HG02943 (cell line): ENCODE data around the gene CT45A9.
"Not testable (repeated sequence)": the region's sequence is repeated elsewhere in the genome, so short reads cannot be mapped to it uniquely, and the experiment has no call there.

Experiments used
- ATAC-seq: cut with Tn5 transposase; IDR thresholded peaks from one replicate; pipeline ENCODE4 v1.9.1; 2021; ENCODE audit warnings: mild to moderate bottlenecking, low read depth, moderate library complexity; ENCODE audit not compliant: unreplicated experiment

Gene CT45A9, protein sequence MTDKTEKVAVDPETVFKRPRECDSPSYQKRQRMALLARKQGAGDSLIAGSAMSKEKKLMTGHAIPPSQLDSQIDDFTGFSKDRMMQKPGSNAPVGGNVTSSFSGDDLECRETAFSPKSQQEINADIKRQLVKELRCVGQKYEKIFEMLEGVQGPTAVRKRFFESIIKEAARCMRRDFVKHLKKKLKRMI

DNA sequence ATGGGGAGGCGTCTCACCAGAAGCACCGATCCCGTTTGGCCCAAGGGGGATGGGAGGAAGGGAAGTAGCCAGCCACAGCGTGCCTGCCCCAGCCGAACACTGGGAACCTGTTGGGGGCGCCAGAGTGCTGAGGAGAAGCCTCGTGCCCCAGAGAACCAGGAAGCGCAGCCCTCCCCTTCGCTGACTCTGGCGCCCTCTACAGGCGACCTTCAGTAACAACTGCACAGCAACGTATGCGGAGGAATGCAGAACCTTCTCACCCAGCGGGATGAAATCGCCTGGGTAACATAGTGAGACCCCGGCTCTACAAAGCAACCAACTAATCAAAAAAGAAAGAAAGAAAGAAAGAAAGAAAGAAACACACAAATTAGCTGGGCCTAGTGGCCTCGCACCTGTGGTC is at the start of gene CT45A9:
CT45A9 (minus strand) TSS at position 101 of the 400 bp plus-strand sequence. CDS start 3,751 bp downstream, outside the sequence.
- not testable (repeated sequence) for ATAC-seq

DNA sequence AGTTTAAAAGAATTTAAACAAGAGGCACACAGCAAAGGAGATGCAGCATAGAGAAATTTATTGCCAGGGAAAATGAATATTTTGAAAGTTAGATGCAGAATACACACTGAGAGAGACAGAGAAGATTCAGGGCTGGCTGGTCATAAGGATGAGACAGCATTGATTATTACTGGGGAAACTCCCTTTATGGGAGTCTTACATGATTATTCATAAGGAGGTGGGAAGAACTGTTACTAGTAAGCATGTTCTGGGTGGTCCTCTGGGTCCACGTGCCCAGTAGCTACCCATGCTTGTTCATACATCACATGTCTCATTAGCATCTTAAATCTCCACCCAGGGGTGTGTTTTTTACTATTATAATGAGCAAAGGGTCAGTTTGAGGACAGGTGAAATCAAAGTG is 48.9 kb upstream of the CT45A9 start:
- not testable (repeated sequence) for ATAC-seq

DNA sequence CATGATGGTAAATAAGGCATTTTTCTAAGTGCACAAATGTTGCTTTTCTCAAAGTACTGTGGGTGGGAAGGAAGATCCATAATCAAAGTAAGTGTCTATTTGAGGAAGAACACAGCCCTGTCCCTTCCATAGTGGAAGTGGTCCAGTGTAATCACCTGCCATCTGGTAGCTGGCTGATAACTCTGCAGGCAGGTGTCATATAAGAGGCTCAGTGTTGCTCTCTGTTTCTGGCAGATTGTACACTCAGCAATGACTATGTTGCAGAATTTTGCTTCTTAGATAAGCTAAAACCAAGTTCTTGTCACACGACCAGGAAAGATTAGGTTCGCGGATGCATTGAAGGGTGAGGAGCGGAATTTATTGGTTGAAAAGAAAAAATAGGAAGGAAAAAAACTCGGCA is 42.8 kb upstream of the CT45A9 start:
- no peak for ATAC-seq

DNA sequence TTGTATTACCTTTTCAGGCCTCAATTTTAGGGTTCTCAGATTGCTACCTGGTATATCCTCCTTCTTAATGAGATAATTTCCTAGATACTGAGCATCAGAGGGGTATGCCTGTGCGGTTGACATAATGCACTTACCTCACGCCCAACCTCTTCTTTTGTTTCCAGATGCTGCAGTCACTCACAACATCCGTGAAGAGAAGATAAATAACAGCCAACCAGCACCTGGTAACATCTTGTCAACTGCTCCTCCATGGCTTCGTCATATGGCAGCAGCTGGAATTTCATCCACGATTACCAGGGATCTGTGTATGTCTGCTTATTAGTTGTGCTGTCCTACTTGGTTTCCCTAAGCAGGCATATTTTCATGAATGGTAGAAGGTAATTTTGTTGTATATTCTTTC is 38.6 kb upstream of the CT45A9 start:
- ATAC-seq: no peak

DNA sequence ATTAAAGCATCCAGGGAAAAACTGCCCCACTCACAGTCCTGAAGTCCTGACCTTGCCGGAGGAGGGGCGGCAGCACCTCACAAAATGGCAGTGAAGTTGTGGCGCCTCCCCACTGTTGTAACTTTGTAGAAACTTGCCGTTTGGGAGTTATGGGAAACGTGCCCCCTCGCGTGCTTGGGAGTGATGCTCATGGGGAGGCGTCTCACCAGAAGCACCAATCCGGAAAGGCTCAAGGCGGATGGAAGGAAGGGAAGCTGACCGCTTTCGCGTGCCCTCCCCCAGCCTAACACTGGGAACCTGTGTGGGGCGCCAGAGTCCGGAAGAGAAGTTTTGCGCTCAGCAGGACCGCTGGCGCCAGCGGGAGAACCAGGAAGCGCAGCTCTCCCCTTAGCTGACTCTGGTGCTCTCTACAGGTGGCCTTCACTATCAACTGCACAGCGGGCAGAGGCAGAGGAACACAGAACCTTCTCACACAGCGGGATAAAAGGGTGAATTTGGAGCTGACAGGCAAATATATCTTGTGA is 21.7 kb upstream of the CT45A9 start, which contains the start of the genes CT45A10 and SAGE1:
CT45A10 (minus strand) TSS at position 151 of the 524 bp plus-strand sequence. CDS start 8,100 bp downstream, outside the sequence.
SAGE1 (plus strand) TSS at position 423 of the 524 bp plus-strand sequence. CDS start 2,527 bp downstream, outside the sequence.
- ATAC-seq: no peak

DNA sequence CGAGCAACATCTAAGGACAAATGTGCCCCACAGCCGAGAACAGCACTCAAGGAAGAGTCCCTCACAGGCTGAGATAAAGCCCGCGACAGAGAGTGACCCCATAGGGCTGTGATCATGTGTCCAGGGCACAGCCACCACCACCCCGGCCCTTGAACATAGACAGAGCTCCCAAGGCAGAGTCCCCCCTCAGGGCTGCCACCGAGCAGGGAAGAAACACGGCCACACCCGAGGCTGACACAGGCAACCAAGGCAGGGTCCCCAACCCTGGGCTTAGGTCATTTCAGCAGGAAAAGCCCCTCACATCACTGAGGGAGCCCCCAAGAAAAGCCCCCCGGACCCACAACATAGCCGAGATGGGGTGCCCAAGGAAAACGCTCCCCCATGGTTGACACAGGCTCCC is 21.2 kb upstream of the CT45A9 start:
- ATAC-seq: no peak

DNA sequence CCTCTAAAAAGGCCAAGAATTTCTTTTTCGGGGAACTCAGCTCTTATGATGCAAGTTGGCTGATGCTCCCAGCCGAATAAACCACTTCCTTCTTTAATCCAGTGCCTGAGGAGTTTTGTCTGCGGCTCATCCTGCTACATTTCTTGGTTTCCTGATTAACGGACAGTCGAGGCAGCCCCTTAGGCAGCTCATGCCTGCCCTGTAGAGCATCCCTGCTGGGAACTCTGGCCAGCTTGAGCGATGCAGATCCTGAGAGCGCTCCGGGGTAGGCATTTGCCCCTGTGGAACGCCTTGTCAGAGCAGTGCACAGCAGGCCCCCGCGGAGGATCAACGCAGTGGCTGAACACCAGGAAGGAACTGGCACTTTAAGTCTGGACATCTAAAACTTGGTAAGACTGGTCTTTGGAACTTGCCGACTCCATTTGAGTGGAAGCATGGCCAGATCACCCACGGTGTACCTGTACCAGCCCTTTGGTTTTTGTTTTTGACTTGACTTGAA is 18.5 kb upstream of the CT45A9 start:
- no peak for ATAC-seq

DNA sequence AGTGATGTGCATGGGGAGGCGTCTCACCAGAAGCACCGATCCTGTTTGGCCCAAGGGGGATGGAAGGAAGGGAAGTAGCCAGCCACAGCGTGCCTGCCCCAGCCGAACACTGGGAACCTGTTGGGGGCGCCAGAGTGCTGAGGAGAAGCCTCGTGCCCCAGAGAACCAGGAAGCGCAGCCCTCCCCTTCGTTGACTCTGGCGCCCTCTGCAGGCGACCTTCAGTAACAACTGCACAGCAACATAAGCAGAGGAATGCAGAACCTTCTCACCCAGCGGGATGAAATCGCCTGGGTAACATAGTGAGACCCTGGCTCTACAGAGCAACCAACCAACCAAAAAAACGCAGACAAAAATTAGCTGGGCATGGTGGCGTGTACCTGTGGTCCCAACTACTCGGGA is 17.4 kb upstream of the CT45A9 start:
- not testable (repeated sequence) for ATAC-seq

DNA sequence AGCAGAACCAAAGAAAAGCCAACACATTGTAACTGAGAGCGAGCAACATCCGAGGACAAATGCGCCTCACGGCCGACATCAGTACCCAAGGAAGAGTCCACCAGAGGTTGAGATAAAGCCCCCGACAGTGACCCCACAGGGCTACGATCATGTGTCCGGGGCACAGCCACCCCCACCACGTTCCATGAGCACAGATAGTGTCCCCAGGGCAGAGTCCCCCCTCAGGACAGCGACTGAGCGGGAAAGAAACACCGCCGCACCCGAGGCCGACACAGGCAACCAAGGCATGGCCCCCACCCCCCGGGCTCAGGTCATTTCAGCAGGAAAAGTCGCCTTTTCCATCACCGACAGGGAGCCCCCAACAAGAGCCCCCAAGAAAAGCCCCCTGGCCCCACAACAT is 16.6 kb upstream of the CT45A9 start:
- not testable (repeated sequence) for ATAC-seq

DNA sequence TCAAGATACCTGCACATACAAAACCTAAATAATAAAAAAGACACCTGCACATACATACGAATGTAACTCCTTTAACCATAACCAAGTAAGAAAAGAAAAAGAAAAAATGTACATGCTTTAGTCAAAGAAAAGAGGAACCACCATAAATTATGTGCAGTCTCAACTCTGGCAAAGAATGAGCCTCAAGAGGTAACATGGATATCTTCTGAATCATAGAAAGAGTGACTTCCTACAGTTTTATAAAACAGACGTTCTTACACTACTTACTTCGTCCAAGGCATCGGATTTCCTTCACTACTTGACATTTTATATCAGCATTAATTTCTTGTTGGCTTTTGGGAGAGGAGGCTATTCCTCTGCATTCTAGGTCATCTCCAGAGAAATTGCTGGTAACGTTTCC is 11.1 kb upstream of the CT45A9 start:
- ATAC-seq: not testable (repeated sequence)

DNA sequence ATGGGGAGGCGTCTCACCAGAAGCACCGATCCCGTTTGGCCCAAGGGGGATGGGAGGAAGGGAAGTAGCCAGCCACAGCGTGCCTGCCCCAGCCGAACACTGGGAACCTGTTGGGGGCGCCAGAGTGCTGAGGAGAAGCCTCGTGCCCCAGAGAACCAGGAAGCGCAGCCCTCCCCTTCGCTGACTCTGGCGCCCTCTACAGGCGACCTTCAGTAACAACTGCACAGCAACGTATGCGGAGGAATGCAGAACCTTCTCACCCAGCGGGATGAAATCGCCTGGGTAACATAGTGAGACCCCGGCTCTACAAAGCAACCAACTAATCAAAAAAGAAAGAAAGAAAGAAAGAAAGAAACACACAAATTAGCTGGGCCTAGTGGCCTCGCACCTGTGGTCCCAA is 17.2 kb downstream of the CT45A9 start, which contains the start of gene CT45A8:
CT45A8 (minus strand) TSS at position 101 of the 400 bp plus-strand sequence. CDS start 3,755 bp downstream, outside the sequence.
- ATAC-seq: not testable (repeated sequence)

DNA sequence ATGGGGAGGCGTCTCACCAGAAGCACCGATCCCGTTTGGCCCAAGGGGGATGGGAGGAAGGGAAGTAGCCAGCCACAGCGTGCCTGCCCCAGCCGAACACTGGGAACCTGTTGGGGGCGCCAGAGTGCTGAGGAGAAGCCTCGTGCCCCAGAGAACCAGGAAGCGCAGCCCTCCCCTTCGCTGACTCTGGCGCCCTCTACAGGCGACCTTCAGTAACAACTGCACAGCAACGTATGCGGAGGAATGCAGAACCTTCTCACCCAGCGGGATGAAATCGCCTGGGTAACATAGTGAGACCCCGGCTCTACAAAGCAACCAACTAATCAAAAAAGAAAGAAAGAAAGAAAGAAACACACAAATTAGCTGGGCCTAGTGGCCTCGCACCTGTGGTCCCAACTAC is 34.4 kb downstream of the CT45A9 start, which contains the start of gene CT45A7:
CT45A7 (minus strand) TSS at position 101 of the 400 bp plus-strand sequence. CDS start 3,747 bp downstream, outside the sequence.
- ATAC-seq: not testable (repeated sequence)

DNA sequence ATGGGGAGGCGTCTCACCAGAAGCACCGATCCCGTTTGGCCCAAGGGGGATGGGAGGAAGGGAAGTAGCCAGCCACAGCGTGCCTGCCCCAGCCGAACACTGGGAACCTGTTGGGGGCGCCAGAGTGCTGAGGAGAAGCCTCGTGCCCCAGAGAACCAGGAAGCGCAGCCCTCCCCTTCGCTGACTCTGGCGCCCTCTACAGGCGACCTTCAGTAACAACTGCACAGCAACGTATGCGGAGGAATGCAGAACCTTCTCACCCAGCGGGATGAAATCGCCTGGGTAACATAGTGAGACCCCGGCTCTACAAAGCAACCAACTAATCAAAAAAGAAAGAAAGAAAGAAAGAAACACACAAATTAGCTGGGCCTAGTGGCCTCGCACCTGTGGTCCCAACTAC is 51.7 kb downstream of the CT45A9 start, which contains the start of gene CT45A2:
CT45A2 (minus strand) TSS at position 101 of the 400 bp plus-strand sequence. CDS start 3,747 bp downstream, outside the sequence.
- ATAC-seq: not testable (repeated sequence)
